Measurements from ENCODE around the gene VSX1.

DNA sequence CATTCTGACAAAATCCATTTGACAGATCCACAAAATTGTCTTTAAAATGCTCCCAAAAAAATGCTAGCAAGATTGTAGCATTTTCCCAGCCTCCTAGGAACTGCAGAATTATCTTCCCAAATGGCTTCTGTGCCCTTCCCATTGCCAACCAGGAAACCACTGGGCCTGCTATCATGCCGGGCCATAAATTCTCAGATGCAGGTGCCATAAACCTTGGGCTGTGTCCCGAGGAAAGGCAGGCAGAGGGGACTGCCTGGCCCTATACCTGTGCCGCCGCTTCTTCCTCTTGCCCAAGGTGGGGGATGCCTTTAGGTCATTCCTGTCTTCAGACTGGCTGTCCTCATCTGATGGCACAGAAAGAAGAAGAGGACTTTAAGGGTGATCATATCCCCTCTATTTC, 2.8 kb downstream of the VSX1 start:
- no peak for TF ChIP-seq CTCF (conservative IDR thresholded peaks at IDR 0.05; ENCODE audit: low read depth, low read length)
- TF ChIP-seq EZH2 (IDR thresholded peaks at IDR 0.05; ENCODE audit: borderline replicate concordance, low read depth, low read length, poor library complexity, severe bottlenecking) = no peak

Data from A673 (cell line).